Measurements from ENCODE around the gene MAP1B.

Gene MAP1B

GRCh38 chr5:72122602-72123001, 15.3 kb downstream of the MAP1B start:
- no peak overlapping the region for H3K27ac ChIP-seq
- no peak for TF ChIP-seq CTCF (conservative IDR thresholded peaks at IDR 0.05)

- no peak for TF ChIP-seq CTCF (conservative IDR thresholded peaks at IDR 0.05)
- H3K27ac ChIP-seq = no peak overlapping the region
Measured at GRCh38 chr5:72123764-72124376, 16.6 kb downstream of the MAP1B start.

- TF ChIP-seq CTCF (conservative IDR thresholded peaks at IDR 0.05) = no peak
Measured at GRCh38 chr5:72125271-72125940, 18.1 kb downstream of the MAP1B start.

GRCh38 chr5:72125941-72126620, 18.8 kb downstream of the MAP1B start:
- H3K27ac ChIP-seq = no peak overlapping the region

More at GRCh38 chr5:72125271-72125940, 18.1 kb downstream of the MAP1B start:
- no peak overlapping the region; the same call in 1 of the 2 replicates for H3K27ac ChIP-seq

GRCh38 chr5:72126796-72127195, 19.5 kb downstream of the MAP1B start:
- no peak overlapping the region for H3K27ac ChIP-seq
- no peak for TF ChIP-seq CTCF (conservative IDR thresholded peaks at IDR 0.05)

More at GRCh38 chr5:72125941-72126620, 18.8 kb downstream of the MAP1B start:
- no peak for TF ChIP-seq CTCF (conservative IDR thresholded peaks at IDR 0.05)

- no peak overlapping the region for H3K27ac ChIP-seq
- TF ChIP-seq CTCF (conservative IDR thresholded peaks at IDR 0.05) = no peak
Measured at GRCh38 chr5:72129725-72130124, 22.4 kb downstream of the MAP1B start.

GRCh38 chr5:72130351-72130761, 23.1 kb downstream of the MAP1B start:
- no peak for TF ChIP-seq CTCF (conservative IDR thresholded peaks at IDR 0.05)
- no peak overlapping the region for H3K27ac ChIP-seq

Data from VCaP (cell line).